Measurements from ENCODE around the gene UBE2E2.
A peak's percentile ranks its signal among the peaks of the same experiment; 100 is the strongest.

The UBE2E2 gene

DNA sequence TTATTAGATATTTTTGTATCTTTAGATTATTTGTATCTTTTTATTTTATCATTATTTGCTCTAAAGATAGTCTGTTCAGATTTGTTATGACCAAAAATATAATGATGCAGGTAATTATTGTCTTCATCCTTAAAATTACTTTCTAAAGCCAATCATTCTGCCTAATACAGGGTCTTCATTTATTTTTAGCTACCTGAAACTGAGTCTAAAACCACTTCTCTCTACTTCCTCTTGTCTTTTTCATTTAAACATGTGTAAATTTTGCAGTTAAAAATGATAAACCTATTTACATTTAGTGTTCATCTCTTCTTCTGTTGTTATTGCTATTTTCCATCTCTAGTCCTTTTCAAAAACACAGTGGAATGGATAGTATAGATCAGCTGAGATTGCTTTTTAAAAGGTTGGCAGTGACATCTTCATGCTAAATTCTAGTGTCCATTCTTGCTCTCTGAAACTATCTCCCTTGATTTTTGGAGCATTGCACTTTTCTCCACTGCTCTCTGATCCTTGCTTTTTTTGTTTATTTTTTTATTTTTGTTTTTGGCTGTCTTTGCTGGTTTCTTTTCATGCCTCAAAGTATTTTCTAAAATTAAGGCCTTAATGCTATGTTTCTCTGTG lies 91.8 kb downstream of the UBE2E2 start:
- TF ChIP-seq, protein P1, sequence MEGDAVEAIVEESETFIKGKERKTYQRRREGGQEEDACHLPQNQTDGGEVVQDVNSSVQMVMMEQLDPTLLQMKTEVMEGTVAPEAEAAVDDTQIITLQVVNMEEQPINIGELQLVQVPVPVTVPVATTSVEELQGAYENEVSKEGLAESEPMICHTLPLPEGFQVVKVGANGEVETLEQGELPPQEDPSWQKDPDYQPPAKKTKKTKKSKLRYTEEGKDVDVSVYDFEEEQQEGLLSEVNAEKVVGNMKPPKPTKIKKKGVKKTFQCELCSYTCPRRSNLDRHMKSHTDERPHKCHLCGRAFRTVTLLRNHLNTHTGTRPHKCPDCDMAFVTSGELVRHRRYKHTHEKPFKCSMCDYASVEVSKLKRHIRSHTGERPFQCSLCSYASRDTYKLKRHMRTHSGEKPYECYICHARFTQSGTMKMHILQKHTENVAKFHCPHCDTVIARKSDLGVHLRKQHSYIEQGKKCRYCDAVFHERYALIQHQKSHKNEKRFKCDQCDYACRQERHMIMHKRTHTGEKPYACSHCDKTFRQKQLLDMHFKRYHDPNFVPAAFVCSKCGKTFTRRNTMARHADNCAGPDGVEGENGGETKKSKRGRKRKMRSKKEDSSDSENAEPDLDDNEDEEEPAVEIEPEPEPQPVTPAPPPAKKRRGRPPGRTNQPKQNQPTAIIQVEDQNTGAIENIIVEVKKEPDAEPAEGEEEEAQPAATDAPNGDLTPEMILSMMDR (conservative IDR thresholded peaks at IDR 0.05; ENCODE audit: low read depth, low read length) = no peak
- H3K4me3 ChIP-seq (ENCODE audit: low read depth, low read length) = no peak overlapping the region
- no peak for DNase-seq (ENCODE audit: low read depth)

GRCh38 chr3:23301819-23302218 lies 98.7 kb downstream of the UBE2E2 start:
- no peak for DNase-seq (ENCODE audit: low read depth)
- TF ChIP-seq, protein P1 (conservative IDR thresholded peaks at IDR 0.05; ENCODE audit: low read depth, low read length) = no peak

DNA sequence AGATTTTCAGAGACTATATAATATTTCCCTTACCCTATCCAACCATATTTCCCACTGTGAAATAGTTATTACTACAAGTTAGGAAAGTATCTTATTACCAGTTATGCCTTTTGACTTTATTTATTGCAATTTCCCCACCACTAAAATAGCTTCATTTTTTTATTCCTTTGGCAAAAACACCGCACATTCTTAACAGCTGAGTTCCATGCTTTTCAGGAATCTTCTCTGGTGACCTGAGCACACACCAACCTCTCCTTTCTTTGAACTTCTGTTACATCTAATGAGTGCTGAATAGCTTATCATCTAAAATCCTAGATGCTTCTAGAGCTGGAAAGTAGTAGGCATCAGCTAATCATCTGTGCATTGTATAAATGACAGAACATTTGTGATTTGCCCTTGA lies 99.1 kb downstream of the UBE2E2 start:
- peak; percentile 77 for DNase-seq (ENCODE audit: low read depth)

More at GRCh38 chr3:23301819-23302218, 98.7 kb downstream of the UBE2E2 start:
- H3K4me3 ChIP-seq (ENCODE audit: low read depth, low read length) = no peak overlapping the region

GRCh38 chr3:23303601-23304217 lies 100.6 kb downstream of the UBE2E2 start:
- H3K4me3 ChIP-seq (ENCODE audit: low read depth, low read length) = no peak overlapping the region
- TF ChIP-seq, protein P1 (conservative IDR thresholded peaks at IDR 0.05; ENCODE audit: low read depth, low read length) = no peak
- DNase-seq (ENCODE audit: low read depth) = no peak

More for the DNA sequence above, 99.1 kb downstream of the UBE2E2 start:
- no peak overlapping the region for H3K4me3 ChIP-seq (ENCODE audit: low read depth, low read length)
- TF ChIP-seq, protein P1 (conservative IDR thresholded peaks at IDR 0.05; ENCODE audit: low read depth, low read length) = no peak

DNA sequence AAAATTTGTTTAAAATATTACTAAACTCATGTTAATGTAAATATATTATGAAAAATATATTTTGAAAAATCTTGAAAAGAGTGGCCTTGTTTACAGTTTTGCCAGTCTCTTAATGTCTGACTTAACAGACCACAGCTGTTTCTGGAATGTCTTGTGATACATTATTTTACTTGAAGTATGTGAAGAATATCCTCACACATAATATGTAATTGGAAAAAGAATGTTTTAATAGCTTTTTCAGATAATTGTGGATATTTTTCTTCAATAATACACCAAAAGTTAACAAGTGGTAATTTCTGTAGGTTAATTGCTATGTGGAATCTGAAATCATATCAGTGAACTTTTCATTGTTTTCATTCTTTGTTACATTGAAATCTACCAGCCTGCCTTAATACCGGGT lies 101.3 kb downstream of the UBE2E2 start:
- DNase-seq (ENCODE audit: low read depth) = peak; percentile 70
- TF ChIP-seq, protein P1 (conservative IDR thresholded peaks at IDR 0.05; ENCODE audit: low read depth, low read length) = no peak
- H3K4me3 ChIP-seq (ENCODE audit: low read depth, low read length) = no peak overlapping the region

DNA sequence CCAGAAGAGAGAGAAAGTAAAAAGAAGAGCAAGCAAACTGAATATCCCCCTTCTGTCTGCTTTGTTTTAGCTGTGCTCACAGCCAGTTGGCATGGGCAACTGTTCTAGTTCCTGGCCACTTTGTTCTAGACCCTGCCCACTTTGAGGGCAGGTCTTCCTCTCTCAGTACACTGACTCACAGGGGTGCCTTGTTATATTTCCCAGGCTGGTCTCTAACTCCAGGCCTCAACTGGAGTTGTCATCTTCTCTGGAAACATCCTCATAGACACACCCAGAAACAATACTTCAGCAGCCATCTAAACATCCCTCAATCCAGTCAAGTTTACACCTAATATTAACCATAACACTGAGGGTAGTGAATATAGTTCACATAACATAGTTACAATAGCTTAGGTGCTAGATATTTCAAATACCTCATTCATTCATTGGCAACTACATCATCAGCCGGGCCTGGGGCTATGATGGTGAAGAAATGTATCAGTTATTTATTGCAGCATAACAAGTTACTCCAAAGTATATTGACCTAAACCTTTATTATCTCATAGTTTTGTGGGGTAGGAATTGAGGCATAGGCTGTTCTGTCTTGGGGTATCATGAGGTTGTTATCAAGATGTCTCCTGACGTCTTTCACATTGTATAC lies 106.0 kb downstream of the UBE2E2 start:
- DNase-seq (ENCODE audit: low read depth) = peak; percentile 15
- no peak overlapping the region for H3K4me3 ChIP-seq (ENCODE audit: low read depth, low read length)
- TF ChIP-seq, protein P1 (conservative IDR thresholded peaks at IDR 0.05; ENCODE audit: low read depth, low read length) = no peak

All from choroid plexus epithelial cell (primary cell).